CD4-positive, alpha-beta T cell treated with Interleukin-17A for 4 hours (primary cell): Measurements from ENCODE around the gene SPECC1L.
"Not testable (repeated sequence)": the region's sequence is repeated elsewhere in the genome, so short reads cannot be mapped to it uniquely, and the experiment has no call there.

Experiments used
- DNase-seq: peaks from one replicate; pipeline ENCODE4 v3.0.0-alpha.2; 2020; ENCODE audit warnings: mixed read lengths

SPECC1L gene

GRCh38 chr22:24270556-24271385 lies at the start of gene SPECC1L:
TSS of gene SPECC1L (plus strand) at chr22:24270831. CDS start at chr22:24302232, 31,401 bp downstream.
- peak; percentile 91 for DNase-seq

- DNase-seq, result no peak
Observed at GRCh38 chr22:24224468-24224867, 46.2 kb upstream of the SPECC1L start.

- no peak for DNase-seq
Observed at GRCh38 chr22:24225044-24225601, 45.5 kb upstream of the SPECC1L start.

- no peak for DNase-seq
Observed at GRCh38 chr22:24225951-24226350, 44.7 kb upstream of the SPECC1L start.

GRCh38 chr22:24230911-24231656 lies 39.5 kb upstream of the SPECC1L start:
- peak; percentile 78 for DNase-seq

- DNase-seq, result no peak
Observed at GRCh38 chr22:24231706-24232105, 38.9 kb upstream of the SPECC1L start.

- DNase-seq, result no peak
Observed at GRCh38 chr22:24232124-24232523, 38.5 kb upstream of the SPECC1L start.

- no peak for DNase-seq
Observed at GRCh38 chr22:24232725-24233124, 37.9 kb upstream of the SPECC1L start.

GRCh38 chr22:24233235-24233634 lies 37.4 kb upstream of the SPECC1L start:
- DNase-seq, result no peak

GRCh38 chr22:24233816-24234215 lies 36.8 kb upstream of the SPECC1L start:
- no peak for DNase-seq

- no peak for DNase-seq
Observed at GRCh38 chr22:24235315-24235714, 35.3 kb upstream of the SPECC1L start.

- no peak for DNase-seq
Observed at GRCh38 chr22:24236656-24237055, 34.0 kb upstream of the SPECC1L start.

GRCh38 chr22:24238101-24238694 lies 32.4 kb upstream of the SPECC1L start:
- DNase-seq, result not testable (repeated sequence)

GRCh38 chr22:24240381-24240780 lies 30.2 kb upstream of the SPECC1L start:
- DNase-seq, result no peak

GRCh38 chr22:24240985-24241692 lies 29.5 kb upstream of the SPECC1L start:
- DNase-seq, result not testable (repeated sequence)

GRCh38 chr22:24243417-24243816 lies 27.2 kb upstream of the SPECC1L start:
- not testable (repeated sequence) for DNase-seq

GRCh38 chr22:24244144-24244787 lies 26.4 kb upstream of the SPECC1L start:
- peak; percentile 9 for DNase-seq

- DNase-seq, result not testable (repeated sequence)
Observed at GRCh38 chr22:24245030-24245431, 25.6 kb upstream of the SPECC1L start, which contains the start of gene GGT5. TSS of gene GGT5 (minus strand) at chr22:24245082. CDS start at chr22:24244725, 357 bp downstream.

GRCh38 chr22:24245584-24246561 lies 24.8 kb upstream of the SPECC1L start:
- not testable (repeated sequence) for DNase-seq

- DNase-seq, result no peak
Observed at GRCh38 chr22:24247011-24247507, 23.6 kb upstream of the SPECC1L start.
